ENCODE data around the gene ACAA1. TPM values are rescaled to one million over a fixed set of nuclear protein-coding genes. Genes with fewer than 3 reads are reported as not detected.

ACAA1 gene
- total and polyA plus RNA-seq, 2 of the 13 experiments (the other 11 are each of a cell fraction or from before 2014, with no cell fraction given): 60.8 to 188 TPM

GRCh38 chr3:38150780-38151528 is 14.0 kb upstream of the ACAA1 start:
- Histone ChIP-seq H3K9ac (ENCODE audit: insufficient read depth, low read depth, low read length) (no peak overlapping the region), H3K4me2 (ENCODE audit: low read depth, low read length) (no peak overlapping the region), H4K20me1 (ENCODE audit: insufficient read depth, low read length) (no peaks in the 10 kb centered on the region), H2AFZ (ENCODE audit: low read length) (no peak overlapping the region), H3K27me3 (ENCODE audit: control insufficient read depth in 1 of 2, insufficient read depth in 2 of 2, low read length in 2 of 2) (no peaks in the 10 kb centered on the region), H3K9me3 (ENCODE audit: low read length) (0 out of 2 replicates have a peak, but pooled peaks cover 9% of the 10 kb centered on the region), H3K36me3 (replicated peaks in 1 of 2; ENCODE audit: control insufficient read depth in 1 of 2, insufficient read depth in 2 of 2, low read length in 2 of 2) (no peaks in the 10 kb centered on the region), H3K4me1 (ENCODE audit: insufficient read depth, low read length) (peaks cover 7% of the 10 kb centered on the region; the same call in 1 of the 2 replicates), H3K27ac (ENCODE audit: extremely low read length, insufficient read depth, low read length) (no peak overlapping the region), H3K79me2 (ENCODE audit: insufficient read depth, low read length) (no peaks in the 10 kb centered on the region), H3K4me3 (replicated peaks in 1 of 3; ENCODE audit: insufficient read depth in 1 of 3, low read depth in 2 of 3, low read length in 3 of 3) (no peak overlapping the region)
- intact Hi-C loops (cut with micrococcal nuclease; ENCODE audit: unreplicated experiment): no loop called here
- ChIA-PET POLR2A (interaction anchor here (2.0 kb wide), 1 partner anchor 14 kb away, joined by 5 read pairs; the partner anchor contains the start of gene OXSR1), CTCF (ENCODE audit: low intra/inter-chr PET ratio, low total read pairs) (no interaction called here)
- no peak for DNase-seq (ENCODE audit: low spot score)
- TF ChIP-seq, protein P1, sequence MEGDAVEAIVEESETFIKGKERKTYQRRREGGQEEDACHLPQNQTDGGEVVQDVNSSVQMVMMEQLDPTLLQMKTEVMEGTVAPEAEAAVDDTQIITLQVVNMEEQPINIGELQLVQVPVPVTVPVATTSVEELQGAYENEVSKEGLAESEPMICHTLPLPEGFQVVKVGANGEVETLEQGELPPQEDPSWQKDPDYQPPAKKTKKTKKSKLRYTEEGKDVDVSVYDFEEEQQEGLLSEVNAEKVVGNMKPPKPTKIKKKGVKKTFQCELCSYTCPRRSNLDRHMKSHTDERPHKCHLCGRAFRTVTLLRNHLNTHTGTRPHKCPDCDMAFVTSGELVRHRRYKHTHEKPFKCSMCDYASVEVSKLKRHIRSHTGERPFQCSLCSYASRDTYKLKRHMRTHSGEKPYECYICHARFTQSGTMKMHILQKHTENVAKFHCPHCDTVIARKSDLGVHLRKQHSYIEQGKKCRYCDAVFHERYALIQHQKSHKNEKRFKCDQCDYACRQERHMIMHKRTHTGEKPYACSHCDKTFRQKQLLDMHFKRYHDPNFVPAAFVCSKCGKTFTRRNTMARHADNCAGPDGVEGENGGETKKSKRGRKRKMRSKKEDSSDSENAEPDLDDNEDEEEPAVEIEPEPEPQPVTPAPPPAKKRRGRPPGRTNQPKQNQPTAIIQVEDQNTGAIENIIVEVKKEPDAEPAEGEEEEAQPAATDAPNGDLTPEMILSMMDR (CRISPR knock-in tag; IDR thresholded peaks at IDR 0.05): peak; percentile 20; the same call in 1 of the 2 replicates
- TF ChIP-seq NFYC (CRISPR knock-in tag; IDR thresholded peaks at IDR 0.05) (0 out of 2 replicates have a peak, but pooled peaks have one; percentile 33), ZNF709 (CRISPR knock-in tag; IDR thresholded peaks at IDR 0.05) (no peak), ZNF362 (CRISPR knock-in tag; IDR thresholded peaks at IDR 0.05; ENCODE audit: borderline replicate concordance) (no peak), ZNF75D (CRISPR knock-in tag; IDR thresholded peaks at IDR 0.05; ENCODE audit: borderline replicate concordance) (no peak), ZNF468 (CRISPR knock-in tag; IDR thresholded peaks at IDR 0.05) (no peak)
- in situ Hi-C loops (cut with HindIII; ENCODE audit: extremely low pct_ligation_motif_present, low pct_unique_long_range_greater_than_20kb): no loop called here
- no peak for FAIRE-seq
- BruUV-seq (replicated peaks): no TSS peak
- WGBS (ENCODE audit: low lambda C conversion rate): 38% methylated on average over 3 of the region's 3 CpGs
- ATAC-seq: no peak
